ENCODE results near the gene HTATSF1. TPM values are rescaled to one million over a fixed set of nuclear protein-coding genes. Genes with fewer than 3 reads are reported as not detected.

The HTATSF1 gene
- total and polyA plus RNA-seq, 2 donors (not counting 1 experiment from before 2014, with no cell fraction given) = 1.0 to 18.7 TPM

- Histone ChIP-seq H3K9me3 (ENCODE audit: control extremely low read depth in 1 of 3, control insufficient read depth in 2 of 3, insufficient read depth in 1 of 3, low read length in 2 of 3) (no peaks in the 10 kb centered on the region), H3K4me2 (replicated peaks; ENCODE audit: low read depth, low read length, poor library complexity, severe bottlenecking) (no peak overlapping the region), H2AFZ (ENCODE audit: insufficient read depth, low read depth, low read length, poor library complexity, severe bottlenecking) (no peak overlapping the region), H3K4me1 (ENCODE audit: control insufficient read depth in 2 of 2, insufficient read depth in 2 of 2, low read length in 2 of 2) (no peaks in the 10 kb centered on the region), H4K20me1 (ENCODE audit: control insufficient read depth, insufficient read depth, low read length, poor library complexity, severe bottlenecking) (no peaks in the 10 kb centered on the region), H3K27ac (ENCODE audit: low read length in 2 of 2) (no peak overlapping the region), H3K36me3 (replicated peaks in 1 of 2; ENCODE audit: control extremely low read depth in 1 of 2, control insufficient read depth in 1 of 2, extremely low read depth in 1 of 2, insufficient read depth in 2 of 2, low read length in 1 of 2) (no peaks in the 10 kb centered on the region), H3K79me2 (ENCODE audit: control insufficient read depth, insufficient read depth, low read length) (no peaks in the 10 kb centered on the region), H3K4me3 (ENCODE audit: control extremely low read depth in 1 of 5, extremely low read depth in 1 of 5, insufficient read depth in 1 of 5, low read depth in 2 of 5, low read length in 4 of 5) (no peak overlapping the region), H3K9ac (ENCODE audit: low read length) (no peak overlapping the region), H3K27me3 (replicated peaks in 1 of 4; ENCODE audit: control extremely low read depth in 1 of 4, control insufficient read depth in 3 of 4, insufficient read depth in 4 of 4, low read length in 3 of 4) (no peaks in the 10 kb centered on the region)
- peaks cover 3% of the 10 kb centered on the region for H3K27me3 Mint-ChIP-seq
- ChIA-PET CTCF (no interaction called here), POLR2A (no interaction called here)
- 20% methylated on average over 1 of the region's 4 CpGs for WGBS (ENCODE audit: insufficient coverage)
- H3K9me3 Mint-ChIP-seq (ENCODE audit: insufficient read depth) = no peaks in the 10 kb centered on the region
- H3K4me3 Mint-ChIP-seq = no peak overlapping the region
- ATAC-seq (ENCODE audit: low read depth) (no peak), DNase-seq (no peak)
- H3K27ac Mint-ChIP-seq = no peak overlapping the region
- no peak for TF ChIP-seq CTCF (IDR thresholded peaks at IDR 0.05)
- no peak for TF ChIP-seq EZH2 (IDR thresholded peaks at IDR 0.05; ENCODE audit: borderline replicate concordance, insufficient read depth, low read depth, low read length, poor library complexity, severe bottlenecking)
- intact Hi-C loops (cut with micrococcal nuclease) = no loop called here
- no peaks in the 10 kb centered on the region for H3K4me1 Mint-ChIP-seq
Measured at GRCh38 chrX:136473663-136474062, 23.7 kb upstream of the HTATSF1 start.

- no CpG with 5 or more reads among the region's 3 CpGs for WGBS (ENCODE audit: insufficient coverage)
- Histone ChIP-seq H3K9me3 (ENCODE audit: control extremely low read depth in 1 of 3, control insufficient read depth in 2 of 3, insufficient read depth in 1 of 3, low read length in 2 of 3) (no peaks in the 10 kb centered on the region), H2AFZ (ENCODE audit: insufficient read depth, low read depth, low read length, poor library complexity, severe bottlenecking) (no peak overlapping the region), H3K79me2 (ENCODE audit: control insufficient read depth, insufficient read depth, low read length) (no peaks in the 10 kb centered on the region), H3K36me3 (replicated peaks in 1 of 2; ENCODE audit: control extremely low read depth in 1 of 2, control insufficient read depth in 1 of 2, extremely low read depth in 1 of 2, insufficient read depth in 2 of 2, low read length in 1 of 2) (no peaks in the 10 kb centered on the region), H4K20me1 (ENCODE audit: control insufficient read depth, insufficient read depth, low read length, poor library complexity, severe bottlenecking) (no peaks in the 10 kb centered on the region), H3K4me3 (ENCODE audit: control extremely low read depth in 1 of 5, extremely low read depth in 1 of 5, insufficient read depth in 1 of 5, low read depth in 2 of 5, low read length in 4 of 5) (no peak overlapping the region), H3K4me2 (replicated peaks; ENCODE audit: low read depth, low read length, poor library complexity, severe bottlenecking) (no peak overlapping the region), H3K27me3 (replicated peaks in 1 of 4; ENCODE audit: control extremely low read depth in 1 of 4, control insufficient read depth in 3 of 4, insufficient read depth in 4 of 4, low read length in 3 of 4) (no peaks in the 10 kb centered on the region), H3K9ac (ENCODE audit: low read length) (no peak overlapping the region), H3K4me1 (ENCODE audit: control insufficient read depth in 2 of 2, insufficient read depth in 2 of 2, low read length in 2 of 2) (no peaks in the 10 kb centered on the region), H3K27ac (ENCODE audit: low read length in 2 of 2) (no peak overlapping the region)
- intact Hi-C loops (cut with micrococcal nuclease) = no loop called here
- no peaks in the 10 kb centered on the region for H3K4me1 Mint-ChIP-seq
- no peak for ATAC-seq (ENCODE audit: low read depth)
- TF ChIP-seq EZH2 (IDR thresholded peaks at IDR 0.05; ENCODE audit: borderline replicate concordance, insufficient read depth, low read depth, low read length, poor library complexity, severe bottlenecking) (no peak), CTCF (IDR thresholded peaks at IDR 0.05) (no peak)
- peaks cover 3% of the 10 kb centered on the region for H3K27me3 Mint-ChIP-seq
- no peak overlapping the region for H3K4me3 Mint-ChIP-seq
- POLR2A ChIA-PET = no interaction called here
- H3K9me3 Mint-ChIP-seq (ENCODE audit: insufficient read depth) = no peaks in the 10 kb centered on the region
- H3K27ac Mint-ChIP-seq = no peak overlapping the region
- CTCF ChIA-PET = no interaction called here
- no peak for DNase-seq
Measured at GRCh38 chrX:136475236-136475635, 22.2 kb upstream of the HTATSF1 start.
